ENCODE data around the gene ASIC4. TPM values are rescaled to one million over a fixed set of nuclear protein-coding genes. Genes with fewer than 3 reads are reported as not detected.

Gene ASIC4
- total and polyA plus RNA-seq, 2 of the 4 experiments (the other 2 are of a cell fraction), result 0.10 TPM; not detected in 1

DNA sequence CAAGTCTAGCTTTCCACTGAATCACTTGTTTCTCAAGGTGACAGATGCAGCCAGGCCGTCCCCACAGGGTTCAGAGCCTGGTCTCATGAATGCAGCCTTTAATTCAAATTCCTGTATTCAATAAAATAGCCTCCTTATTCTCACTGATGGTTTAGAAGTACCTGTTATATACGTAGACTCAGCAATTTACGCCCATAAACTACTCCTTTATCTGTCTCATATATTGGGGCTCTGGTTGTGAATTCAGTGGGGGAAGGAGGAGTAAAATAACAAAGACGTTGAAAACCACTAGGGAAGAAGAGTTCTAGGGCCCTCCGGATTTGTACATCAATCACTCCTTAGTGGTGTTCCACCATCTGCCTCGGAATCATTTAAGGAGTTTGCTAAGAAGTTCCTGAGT lies 55.4 kb downstream of the ASIC4 start:
- intact Hi-C loops (cut with micrococcal nuclease) (no loop called here), in situ Hi-C loops (cut with MboI; ENCODE audit: low sequenced_read_pairs) (no loop called here), dilution Hi-C loops (cut with HindIII; ENCODE audit: low sequenced_read_pairs, unreplicated experiment) (no loop called here)
- no peaks in the 10 kb centered on the region; the same call in 1 of the 2 replicates for H3K27me3 ChIP-seq (ENCODE audit: control insufficient read depth, insufficient read depth, low read length)
- H3K4ac ChIP-seq (ENCODE audit: low read depth, low read length), result no peak overlapping the region
- H4K8ac ChIP-seq (ENCODE audit: low read depth in 2 of 2, low read length in 2 of 2), result peak overlapping the region in 1 of 2 experiments; percentile 67; a peak in 1 of 4 replicates
- no peak overlapping the region for H3K27ac ChIP-seq (ENCODE audit: insufficient read depth, low read length)
- peaks cover 11 to 18% of the 10 kb centered on the region in 2 experiments for H3K79me1 ChIP-seq (ENCODE audit: low read depth in 1 of 2, low read length in 2 of 2)
- H3K9ac ChIP-seq (ENCODE audit: low read depth, low read length), result no peak overlapping the region
- TF ChIP-seq MAFK (IDR thresholded peaks at IDR 0.05; ENCODE audit: low read depth, low read length) (peak; percentile 44), CEBPB (IDR thresholded peaks at IDR 0.05; ENCODE audit: low read depth, low read length) (no peak)
- H2AK5ac ChIP-seq (ENCODE audit: low read depth, low read length), result no peak overlapping the region
- peaks cover 8% of the 10 kb centered on the region; the same call in 1 of the 2 replicates for H4K20me1 ChIP-seq (ENCODE audit: insufficient read depth, low read length)
- H2BK5ac ChIP-seq (ENCODE audit: low read depth, low read length, poor library complexity, severe bottlenecking), result no peak overlapping the region
- no peak overlapping the region for H4K91ac ChIP-seq (ENCODE audit: insufficient read depth, low read depth, low read length)
- ChIA-PET CTCF (no interaction called here), POLR2A (ENCODE audit: unreplicated experiment) (no interaction called here)
- H4K5ac ChIP-seq (ENCODE audit: low read depth, low read length), result no peak overlapping the region
- H3K36me3 ChIP-seq (ENCODE audit: control insufficient read depth, insufficient read depth, low read length), result peaks cover 19% of the 10 kb centered on the region; the same call in 1 of the 2 replicates
- BruUV-seq (replicated peaks), result no TSS peak
- peaks cover 8% of the 10 kb centered on the region; the same call in 1 of the 2 replicates for H3K9me1 ChIP-seq (ENCODE audit: insufficient read depth, low read length)
- no peak overlapping the region for H2BK20ac ChIP-seq (ENCODE audit: low read depth, low read length)
- H3K4me3 ChIP-seq (ENCODE audit: insufficient read depth, low read depth, low read length), result no peak overlapping the region; the same call in 1 of the 2 replicates
- no peak overlapping the region for H3K56ac ChIP-seq (ENCODE audit: extremely low read depth, insufficient read depth, low read length)
- no peak overlapping the region for H2BK15ac ChIP-seq (ENCODE audit: low read depth, low read length)
- no peak overlapping the region for H3K18ac ChIP-seq (ENCODE audit: low read depth, low read length)
- peak overlapping the region; percentile 68 for H3K4me2 ChIP-seq (ENCODE audit: low read depth, low read length)
- DNase-seq, result no peak
- H2BK120ac ChIP-seq (ENCODE audit: low read depth, low read length), result no peak overlapping the region
- no peaks in the 10 kb centered on the region for H3K9me3 ChIP-seq (ENCODE audit: control insufficient read depth, insufficient read depth, low read length)
- ATAC-seq (ENCODE audit: low read depth), result no peak
- no peak overlapping the region for H2AFZ ChIP-seq (replicated peaks; ENCODE audit: low read length, poor library complexity)
- H2AK9ac ChIP-seq (replicated peaks; ENCODE audit: low read depth, low read length, poor library complexity), result peak overlapping the region; percentile 94
- no peak overlapping the region for H3K14ac ChIP-seq (replicated peaks; ENCODE audit: low read depth, low read length)
- no CpG with 5 or more reads among the region's 6 CpGs for WGBS, 2 experiments (ENCODE audit: extremely low coverage in 2 of 2, insufficient read length in 1 of 2)
- H3K23ac ChIP-seq (ENCODE audit: low read depth, low read length), result no peak overlapping the region
- H3K4me1 ChIP-seq (ENCODE audit: control insufficient read depth, insufficient read depth, low read length), result peaks cover 10% of the 10 kb centered on the region
